Measurements from ENCODE around the gene NFASC.

DNA sequence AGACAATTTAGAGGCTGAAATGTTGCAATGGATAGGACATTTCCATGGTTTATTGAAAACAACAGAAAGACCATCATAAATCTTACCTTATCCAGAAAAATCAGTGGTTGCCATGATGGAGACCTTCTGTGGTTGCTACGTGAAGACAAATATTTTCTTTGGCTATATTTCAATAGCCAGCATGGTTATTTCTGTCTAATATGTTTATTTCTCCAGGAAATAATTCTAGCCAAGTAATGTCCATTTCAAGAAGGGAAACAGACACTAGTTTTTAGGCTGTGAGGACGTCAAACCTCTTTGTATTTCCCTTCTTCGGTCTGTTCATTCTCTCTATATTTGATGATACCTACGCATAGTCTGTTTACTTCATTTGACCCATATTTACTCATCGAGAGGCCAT, 49.2 kb upstream of the NFASC start:
- TF ChIP-seq, protein P1, sequence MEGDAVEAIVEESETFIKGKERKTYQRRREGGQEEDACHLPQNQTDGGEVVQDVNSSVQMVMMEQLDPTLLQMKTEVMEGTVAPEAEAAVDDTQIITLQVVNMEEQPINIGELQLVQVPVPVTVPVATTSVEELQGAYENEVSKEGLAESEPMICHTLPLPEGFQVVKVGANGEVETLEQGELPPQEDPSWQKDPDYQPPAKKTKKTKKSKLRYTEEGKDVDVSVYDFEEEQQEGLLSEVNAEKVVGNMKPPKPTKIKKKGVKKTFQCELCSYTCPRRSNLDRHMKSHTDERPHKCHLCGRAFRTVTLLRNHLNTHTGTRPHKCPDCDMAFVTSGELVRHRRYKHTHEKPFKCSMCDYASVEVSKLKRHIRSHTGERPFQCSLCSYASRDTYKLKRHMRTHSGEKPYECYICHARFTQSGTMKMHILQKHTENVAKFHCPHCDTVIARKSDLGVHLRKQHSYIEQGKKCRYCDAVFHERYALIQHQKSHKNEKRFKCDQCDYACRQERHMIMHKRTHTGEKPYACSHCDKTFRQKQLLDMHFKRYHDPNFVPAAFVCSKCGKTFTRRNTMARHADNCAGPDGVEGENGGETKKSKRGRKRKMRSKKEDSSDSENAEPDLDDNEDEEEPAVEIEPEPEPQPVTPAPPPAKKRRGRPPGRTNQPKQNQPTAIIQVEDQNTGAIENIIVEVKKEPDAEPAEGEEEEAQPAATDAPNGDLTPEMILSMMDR (IDR thresholded peaks at IDR 0.05): no peak
- TF ChIP-seq POLR2A (IDR thresholded peaks at IDR 0.05): no peak

Data from adrenal gland (tissue), 5 donors.